Endothelial cell of umbilical vein (primary cell): Measurements from ENCODE around the gene TP53BP1. TPM values are rescaled to one million over a fixed set of nuclear protein-coding genes. Genes with fewer than 3 reads are reported as not detected.

ENCODE experiments used
- BruUV-seq: library from RNA; stranded (reverse); fragments of 400-500 nt; replicated peaks from 2 replicates; lab custom pipeline; 2021; lab: Mats Ljungman, UMichigan
- CTCF ChIA-PET: fragments of 300-600, 350-600 bp; sonication (Branson Sonifier 250); formaldehyde crosslinking; loops from one replicate; lab custom pipeline; 2021; ENCODE audit warnings: antibody characterized with exemption, inconsistent platforms; lab: Charles Lee
- POLR2A ChIA-PET: fragments of 300-600, 350-600 bp; sonication (Branson Sonifier 250); formaldehyde crosslinking; loops from one replicate; lab custom pipeline; 2021; ENCODE audit warnings: antibody characterized with exemption, inconsistent platforms; lab: Charles Lee
- DNase-seq: peaks from one replicate; pipeline ENCODE4 v3.0.0-alpha.2; 2011; ENCODE audit warnings: low read depth, low spot score
- FAIRE-seq: peaks from 2 replicates; lab custom pipeline; 2011; peaks lifted over from hg19 to GRCh38; lab: Jason Lieb, UNC
- H2AFZ ChIP-seq: 2 replicates; pipeline ENCODE4 v1.6.0; 2012; ENCODE audit warnings: low read depth, low read length, control low read depth, inconsistent platforms
- H3K27ac ChIP-seq: 2 replicates; pipeline ENCODE4 v1.5.1; 2011; ENCODE audit warnings: low read depth, mild to moderate bottlenecking, control low read depth, low read length, moderate library complexity; ENCODE audit not compliant: insufficient read depth
- H3K27me3 ChIP-seq, 2 experiments: 2 replicates each; pipeline versions ENCODE4 v1.6.0 to v1.6.1; 2011; ENCODE audit warnings: low read length in 2 of 2, mixed read lengths in 1 of 2; ENCODE audit not compliant: control insufficient read depth in 2 of 2, insufficient read depth in 2 of 2
- H3K36me3 ChIP-seq, 2 experiments: 2 replicates in 1 of 2; 3 replicates in 1 of 2; pipeline ENCODE4 v1.5.1; 2011; ENCODE audit warnings: low read length in 2 of 2, mild to moderate bottlenecking in 1 of 2, moderate library complexity in 1 of 2; ENCODE audit not compliant: control insufficient read depth in 2 of 2, insufficient read depth in 2 of 2; ENCODE audit errors: extremely low read depth in 1 of 2
- H3K4me1 ChIP-seq: 3 replicates; pipeline ENCODE4 v1.5.1; 2011; ENCODE audit warnings: mild to moderate bottlenecking, low read length; ENCODE audit not compliant: control insufficient read depth, insufficient read depth; ENCODE audit errors: extremely low read depth
- H3K4me2 ChIP-seq: 2 replicates; pipeline ENCODE4 v1.6.1; 2011; ENCODE audit warnings: low read length, control low read depth, mixed read lengths; ENCODE audit not compliant: insufficient read depth
- H3K4me3 ChIP-seq, 3 experiments: fragments of 200-600 bp in 1 of 3; sonication (generic), shearing (Covaris generic) in 1 of 3; replicated peaks in 1 of 3; 2 replicates each; pipeline ENCODE4 v1.5.1; 2011 to 2016; ENCODE audit warnings: control low read depth in 3 of 3, low read length in 3 of 3, mild to moderate bottlenecking in 2 of 3, inconsistent platforms in 1 of 3, low read depth in 1 of 3, moderate library complexity in 1 of 3; ENCODE audit not compliant: insufficient read depth in 1 of 3
- H3K79me2 ChIP-seq: 2 replicates; pipeline ENCODE4 v1.6.0; 2012; ENCODE audit warnings: low read length, inconsistent platforms; ENCODE audit not compliant: control insufficient read depth, insufficient read depth
- H3K9ac ChIP-seq: replicated peaks from 2 replicates; pipeline ENCODE3; 2011; ENCODE audit warnings: low read length, control low read depth; ENCODE audit not compliant: insufficient read depth; ENCODE audit errors: extremely low read depth
- H3K9me1 ChIP-seq: replicated peaks from 3 replicates; pipeline ENCODE4 v1.6.0; 2011; ENCODE audit warnings: mild to moderate bottlenecking, low read length; ENCODE audit not compliant: control insufficient read depth, insufficient read depth; ENCODE audit errors: extremely low read depth
- H3K9me3 ChIP-seq: replicated peaks from 2 replicates; pipeline ENCODE4 v1.5.1; 2012; ENCODE audit warnings: low read length, inconsistent platforms; ENCODE audit not compliant: control insufficient read depth, insufficient read depth
- H4K20me1 ChIP-seq: replicated peaks from 2 replicates; pipeline ENCODE3; 2011; ENCODE audit warnings: mild to moderate bottlenecking, low read length; ENCODE audit not compliant: control insufficient read depth, insufficient read depth; ENCODE audit errors: extremely low read depth
- CTCF ChIP-seq, 2 donors: IDR thresholded peaks; 1 replicate in 1 of 2; 2 replicates in 1 of 2; pipeline ENCODE4 v1.5.1; 2011; ENCODE audit warnings: low read length in 2 of 2, mild to moderate bottlenecking in 2 of 2, moderate library complexity in 2 of 2, control low read depth in 1 of 2, inconsistent platforms in 1 of 2, low read depth in 1 of 2; ENCODE audit not compliant: insufficient read depth in 1 of 2; ENCODE audit errors: extremely low read depth in 1 of 2
- FOS ChIP-seq: IDR thresholded peaks from 2 replicates; pipeline ENCODE4 v1.6.1; 2011; ENCODE audit warnings: mild to moderate bottlenecking, low read length, moderate library complexity, borderline replicate concordance; ENCODE audit not compliant: insufficient read depth
- dilution Hi-C: fragments of 300-500 bp; cut with MboI; formaldehyde crosslinking; loops from one replicate; pipeline ENCODE4 v1.15.0; 2019; ENCODE audit warnings: low sequenced_read_pairs; ENCODE audit not compliant: extremely low pct_ligation_motif_present
- intact Hi-C: fragments of 100-400 bp; cut with micrococcal nuclease; formaldehyde crosslinking; loops from one replicate; pipeline ENCODE4 v1.10.0; 2022
- polyA plus RNA-seq, 4 experiments: library from polyadenylated mRNA; depleted of rRNA in 3 of 4; stranded (reverse) in 3 of 4; unstranded in 1 of 4; fragments of >200 nt; gene quantifications; 2 replicates each; pipeline versions ENCODE4 v1.2.1 to v1.2.3, GENCODE V29; 2011 to 2012; ENCODE audit warnings: missing spikeins in 1 of 4
- total RNA-seq: library from RNA; stranded (reverse); gene quantifications from 2 replicates; pipeline ENCODE4 v1.2.3, GENCODE V29; 2021

The TP53BP1 gene
- total and polyA plus RNA-seq, 2 donors (not counting 3 experiments of a cell fraction or from before 2014, with no cell fraction given): 28.1 to 59.5 TPM

GRCh38 chr15:43513550-43513949 is 20.6 kb upstream of the TP53BP1 start:
- POLR2A ChIA-PET: no interaction called here
- Histone ChIP-seq H3K27ac (peak overlapping the region; percentile 34), H3K36me3 (no peaks in the 10 kb centered on the region), H3K4me3 (no peak overlapping the region), H4K20me1 (no peaks in the 10 kb centered on the region), H3K9me3 (no peaks in the 10 kb centered on the region), H3K9ac (no peak overlapping the region), H2AFZ (peak overlapping the region; percentile 85), H3K79me2 (no peaks in the 10 kb centered on the region), H3K27me3 (peaks cover 0 to 6% of the 10 kb centered on the region in 2 experiments), H3K9me1 (no peaks in the 10 kb centered on the region), H3K4me2 (peak overlapping the region; percentile 12), H3K4me1 (peaks cover 34% of the 10 kb centered on the region)
- dilution Hi-C loops (no loop called here), intact Hi-C loops (loop anchor here (10.0 kb wide), 1 partner anchor 231 kb away; the partner anchor contains the start of gene PDIA3)
- FAIRE-seq: peak; percentile 73
- TF ChIP-seq CTCF (IDR thresholded peaks at IDR 0.05; ENCODE audit: extremely low read depth in 1 of 2, insufficient read depth in 1 of 2, low read depth in 1 of 2, low read length in 2 of 2) (no peak), FOS (peak; percentile 34)
- BruUV-seq: no TSS peak
- no peak for DNase-seq
- CTCF ChIA-PET: interaction anchor here (0.8 to 6.6 kb wide), 14 partner anchors 10 to 76 kb away, joined by 3 to 101 read pairs (median 9); no protein-coding TSS in a partner anchor
